SU-DHL-6 (cell line): Measurements from ENCODE around the gene STIM2.

Source experiments
- CTCF ChIP-seq: fragments of 200-600 bp; sonication (generic); IDR thresholded peaks from one replicate; pipeline ENCODE4 v1.5.1; 2017; ENCODE audit warnings: antibody characterized with exemption, mild to moderate bottlenecking, low read length, moderate library complexity; ENCODE audit not compliant: insufficient read depth, poor library complexity, severe bottlenecking
- EZH2phosphoT487 ChIP-seq: fragments of 200-600 bp; sonication (generic), shearing (Covaris generic); conservative IDR thresholded peaks from 2 replicates; pipeline ENCODE4 v1.6.1; 2018; ENCODE audit warnings: mild to moderate bottlenecking, antibody characterized with exemption, low read length, moderate library complexity, mixed read lengths

GRCh38 chr4:27042411-27042810, 181.8 kb downstream of the STIM2 start:
- TF ChIP-seq CTCF (no peak), EZH2phosphoT487 (no peak)
